Measurements from ENCODE around the gene ART1. TPM values are rescaled to one million over a fixed set of nuclear protein-coding genes. Genes with fewer than 3 reads are reported as not detected.
"Not testable (repeated sequence)": the region's sequence is repeated elsewhere in the genome, so short reads cannot be mapped to it uniquely, and the experiment has no call there.

Gene ART1, protein sequence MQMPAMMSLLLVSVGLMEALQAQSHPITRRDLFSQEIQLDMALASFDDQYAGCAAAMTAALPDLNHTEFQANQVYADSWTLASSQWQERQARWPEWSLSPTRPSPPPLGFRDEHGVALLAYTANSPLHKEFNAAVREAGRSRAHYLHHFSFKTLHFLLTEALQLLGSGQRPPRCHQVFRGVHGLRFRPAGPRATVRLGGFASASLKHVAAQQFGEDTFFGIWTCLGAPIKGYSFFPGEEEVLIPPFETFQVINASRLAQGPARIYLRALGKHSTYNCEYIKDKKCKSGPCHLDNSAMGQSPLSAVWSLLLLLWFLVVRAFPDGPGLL
- polyA plus RNA-seq (ENCODE audit: insufficient read length) = 7.6 TPM

- DNase-seq = no peak
Observed at GRCh38 chr11:3644817-3645235, at the start of gene ART1. Gene ART1, plus strand, starts transcription at chr11:3645128. Its CDS starts 14,086 bp downstream, at chr11:3659214.

GRCh38 chr11:3597743-3598142 lies 47.2 kb upstream of the ART1 start:
- not testable (repeated sequence) for DNase-seq

GRCh38 chr11:3600201-3600600 lies 44.7 kb upstream of the ART1 start:
- DNase-seq = not testable (repeated sequence)

DNA sequence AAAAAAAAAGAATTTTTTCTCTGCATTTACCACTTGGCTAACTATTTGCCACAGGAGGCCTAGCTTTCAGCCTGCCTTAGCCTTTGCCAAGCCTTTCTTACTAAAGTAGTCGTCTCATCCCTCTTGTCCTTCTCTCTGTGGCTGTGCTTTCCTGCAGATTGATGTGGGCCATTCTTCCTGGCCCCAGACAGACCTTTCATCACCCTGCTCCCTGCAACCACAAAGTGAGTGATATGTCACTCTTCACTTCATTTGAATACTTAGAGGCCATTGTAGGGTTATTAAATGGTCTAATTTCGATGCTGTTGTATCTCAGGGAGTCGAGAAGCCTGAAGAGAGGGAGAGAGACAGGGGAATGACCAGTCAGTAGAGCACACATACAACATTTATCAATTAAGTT lies 40.8 kb upstream of the ART1 start:
- no peak for DNase-seq

DNA sequence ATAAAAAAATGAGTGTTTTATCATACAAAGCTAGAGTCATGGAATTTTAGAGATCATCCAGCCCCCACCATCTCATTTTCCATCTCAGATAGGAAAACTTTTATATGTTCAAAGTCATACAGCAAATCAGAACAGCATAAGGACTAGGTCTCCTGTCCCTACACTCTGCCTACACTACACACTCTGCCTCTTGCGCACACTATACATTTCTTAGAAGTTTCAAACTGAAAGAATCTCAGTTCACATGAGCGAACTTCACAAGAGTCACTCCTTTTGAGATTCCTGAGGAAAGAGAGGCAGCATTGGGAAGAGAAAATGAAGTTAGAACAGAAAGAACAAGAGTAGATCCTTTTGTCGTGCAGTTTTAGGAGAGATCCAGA lies 39.7 kb upstream of the ART1 start:
- no peak for DNase-seq

GRCh38 chr11:3605771-3606203 lies 39.1 kb upstream of the ART1 start:
- no peak for DNase-seq

GRCh38 chr11:3609416-3610265 lies 35.3 kb upstream of the ART1 start:
- no peak for DNase-seq

DNA sequence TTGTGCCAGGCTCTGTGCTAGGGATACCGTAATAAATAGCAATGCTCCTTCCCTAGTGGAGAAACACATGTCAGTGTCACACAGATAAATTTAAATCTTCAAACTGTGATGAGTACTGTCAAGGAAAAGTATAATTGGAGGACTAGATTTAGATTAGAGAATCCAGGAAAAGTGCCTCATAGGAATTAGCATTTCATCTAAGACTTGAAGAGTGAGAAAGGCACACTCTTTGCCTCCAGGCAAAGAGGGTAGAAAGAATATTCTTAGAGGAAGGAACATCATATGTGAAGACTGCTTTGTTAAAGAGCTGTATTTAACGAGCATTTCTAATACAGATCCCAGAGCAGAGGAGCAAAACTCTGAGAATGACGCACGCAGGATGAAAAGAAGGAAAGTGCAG lies 34.1 kb upstream of the ART1 start:
- DNase-seq = no peak

DNA sequence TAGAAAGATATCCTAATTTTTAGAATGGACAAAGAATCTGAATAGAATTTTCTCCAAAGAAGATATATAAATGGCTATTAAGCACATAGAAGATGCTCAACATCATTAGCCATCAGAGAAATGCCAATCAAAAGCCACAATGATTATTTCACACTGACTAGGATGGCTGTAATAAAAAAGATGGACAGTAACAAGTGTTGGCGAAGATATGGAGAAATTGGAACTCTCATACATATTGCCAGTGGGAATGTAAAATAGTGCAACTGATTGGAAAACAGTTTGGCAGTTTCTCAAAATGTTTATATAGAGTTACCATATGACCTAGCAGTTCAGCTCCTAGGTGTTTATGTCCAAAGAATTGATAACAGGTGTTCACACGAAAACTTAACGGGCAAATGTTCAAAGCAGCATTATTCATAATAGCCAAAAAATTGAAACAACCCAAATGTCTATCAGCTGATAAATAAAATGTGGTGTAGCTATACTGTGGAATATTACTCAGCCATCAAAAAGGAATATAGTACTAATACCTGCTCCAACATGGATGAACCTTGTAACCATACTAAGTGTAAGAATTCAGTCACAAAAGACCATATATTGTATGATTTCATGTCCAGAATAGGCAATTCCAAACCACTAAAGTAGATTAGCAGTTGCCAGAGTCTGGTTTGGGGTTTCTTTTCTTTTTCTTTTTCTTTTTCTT lies 32.8 kb upstream of the ART1 start:
- no peak for DNase-seq

DNA sequence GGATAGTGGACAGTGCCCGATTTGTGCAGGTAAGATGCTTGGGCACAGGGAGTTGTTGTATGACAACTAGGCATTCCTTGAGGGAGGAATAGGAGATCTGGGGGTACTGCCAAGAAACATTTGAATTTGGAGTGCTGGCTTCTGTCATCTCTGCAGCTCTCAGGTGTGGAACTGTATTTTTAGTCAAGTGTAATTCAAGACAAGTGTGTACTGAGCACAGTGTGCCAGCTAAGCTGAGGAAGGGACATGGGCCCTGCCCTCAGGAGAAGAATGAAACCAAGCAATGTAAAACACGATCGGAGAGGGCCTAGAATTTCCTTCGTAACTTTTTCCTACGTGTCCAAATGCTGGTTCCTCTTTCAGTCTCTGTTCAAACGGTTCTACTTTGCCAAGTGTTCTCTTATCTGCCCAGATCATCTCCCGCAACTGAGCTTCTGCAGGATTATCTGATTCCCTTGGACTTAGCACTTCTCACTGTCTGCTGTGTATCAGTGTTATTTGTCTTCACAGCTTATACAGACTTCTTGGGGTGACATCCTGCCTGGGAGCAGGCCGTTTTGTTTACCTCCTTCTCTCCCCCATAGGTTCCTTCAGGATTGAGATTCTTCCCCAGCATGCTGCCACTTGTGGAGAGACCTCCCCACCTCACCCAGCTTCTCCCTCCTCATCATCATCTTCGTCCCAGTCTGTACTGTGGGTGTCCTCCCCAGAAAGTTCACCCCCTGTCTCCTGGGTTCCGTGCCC lies 30.8 kb upstream of the ART1 start:
- DNase-seq = no peak

- no peak for DNase-seq
Observed at GRCh38 chr11:3614742-3615171, 30.2 kb upstream of the ART1 start.

DNA sequence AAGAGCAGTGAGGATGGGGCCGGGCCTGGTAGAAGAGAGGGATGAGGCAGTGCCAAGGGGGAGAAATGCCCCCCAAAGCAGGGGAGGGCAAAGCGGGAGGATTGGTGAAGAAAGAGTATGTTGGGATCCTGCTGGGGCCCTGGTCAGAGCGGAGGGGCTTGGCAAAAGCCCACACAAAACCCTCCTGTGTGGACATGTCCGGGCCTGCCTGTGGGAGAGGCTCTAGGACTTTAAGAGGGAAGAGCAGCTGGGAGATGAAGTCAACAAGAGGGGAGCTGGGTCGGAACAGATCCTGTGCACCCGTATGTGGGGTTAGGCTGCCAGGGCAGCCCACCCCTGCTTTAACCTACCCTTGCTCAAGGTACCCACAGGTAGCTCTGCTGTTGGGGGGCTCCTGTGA lies 28.9 kb upstream of the ART1 start:
- no peak for DNase-seq

GRCh38 chr11:3616721-3617460 lies 28.0 kb upstream of the ART1 start:
- no peak for DNase-seq

GRCh38 chr11:3617990-3618389 lies 26.9 kb upstream of the ART1 start:
- no peak for DNase-seq

DNA sequence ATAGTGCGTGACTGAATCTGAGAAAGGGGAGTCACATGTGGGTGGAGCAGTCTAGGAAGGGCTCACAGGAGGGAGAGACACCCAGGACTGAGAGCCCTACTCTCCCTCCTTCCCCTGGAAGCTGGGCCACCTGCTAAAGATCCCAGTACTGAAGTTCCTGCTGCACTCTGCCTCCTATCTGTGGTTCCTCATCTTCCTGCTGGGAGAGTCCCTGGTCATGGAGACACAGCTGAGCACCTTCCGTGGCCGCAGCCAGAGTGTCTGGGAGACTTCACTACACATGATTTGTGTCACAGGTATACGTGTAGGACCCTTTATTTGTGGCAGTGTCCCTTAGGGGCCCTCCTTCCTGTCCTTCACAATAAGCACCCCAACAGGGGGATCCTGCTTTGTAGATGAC lies 22.4 kb upstream of the ART1 start:
- no peak for DNase-seq

- no peak for DNase-seq
Observed at GRCh38 chr11:3623121-3623520, 21.8 kb upstream of the ART1 start.

GRCh38 chr11:3623767-3624458 lies 21.0 kb upstream of the ART1 start:
- DNase-seq = no peak

DNA sequence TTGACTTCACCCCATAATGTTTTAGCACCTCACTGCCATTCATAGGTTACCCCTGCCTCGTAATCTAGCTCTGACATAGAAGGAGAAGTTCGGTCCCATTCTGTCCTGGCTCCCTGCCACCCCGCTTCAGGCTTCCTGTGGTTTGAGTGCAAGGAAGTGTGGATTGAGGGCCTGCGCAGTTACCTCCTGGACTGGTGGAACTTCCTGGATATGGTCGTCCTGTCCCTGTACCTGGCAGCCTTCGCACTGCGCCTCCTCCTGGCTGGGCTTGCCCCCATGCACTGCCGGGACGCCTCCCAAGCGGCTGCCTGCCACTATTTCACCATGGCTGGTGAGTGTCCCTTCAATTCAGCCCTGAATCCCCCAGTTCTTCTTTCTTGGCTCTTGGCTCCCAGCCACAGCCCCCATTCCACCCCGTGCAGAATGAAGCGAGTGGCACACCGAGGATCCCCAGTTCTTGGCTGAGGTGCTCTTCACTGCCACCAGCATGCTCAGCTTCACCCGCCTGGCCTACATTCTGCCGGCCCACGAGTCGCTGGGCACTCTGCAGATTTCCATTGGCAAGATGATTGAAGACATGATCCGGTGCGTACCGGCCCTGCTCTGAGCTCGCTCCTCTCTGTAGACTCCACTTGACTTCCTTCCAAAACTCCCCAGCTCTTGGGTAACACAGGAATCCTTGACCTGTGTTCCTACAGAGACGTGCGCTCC lies 18.5 kb upstream of the ART1 start:
- no peak for DNase-seq

DNA sequence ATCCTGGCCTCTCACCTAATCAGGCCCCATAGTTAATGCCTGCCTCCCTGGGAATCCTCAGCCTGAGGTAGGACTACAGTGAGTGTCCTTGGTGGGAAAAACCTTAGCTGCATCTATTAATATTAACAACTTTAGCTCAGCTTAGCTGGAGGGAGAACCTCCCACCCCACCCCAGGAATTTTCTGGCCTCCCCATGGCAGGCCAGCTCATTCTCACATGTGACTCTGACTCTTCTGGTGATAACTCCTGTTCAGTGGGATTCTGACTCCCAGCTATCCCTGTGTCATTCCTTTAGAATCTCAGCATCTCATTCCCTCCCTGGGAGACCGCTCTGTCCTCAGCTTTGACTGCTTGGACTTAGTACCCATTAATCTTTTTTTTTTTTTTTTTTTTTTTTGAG lies 17.6 kb upstream of the ART1 start:
- DNase-seq = no peak

DNA sequence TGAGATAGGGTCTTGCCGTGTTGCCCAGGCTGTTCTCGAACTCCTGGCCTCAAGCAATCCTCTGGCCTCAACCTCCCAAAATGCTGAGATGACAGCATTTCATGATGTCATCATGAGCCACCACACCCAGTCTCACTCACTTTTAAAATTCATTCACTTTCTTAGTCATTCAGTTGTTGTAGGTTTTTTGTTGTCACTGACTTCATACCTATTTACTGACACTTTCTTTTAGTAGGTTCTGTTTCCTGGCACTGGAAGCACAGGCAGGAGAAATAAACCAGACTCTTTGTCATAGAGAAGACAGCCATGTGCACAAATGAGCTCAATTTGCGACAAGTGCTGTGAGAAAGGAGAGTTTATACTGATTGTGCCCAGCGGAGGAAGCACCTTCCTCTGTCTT lies 13.6 kb upstream of the ART1 start:
- no peak for DNase-seq
